ENCODE results near the gene OR8S1.

Gene OR8S1

DNA sequence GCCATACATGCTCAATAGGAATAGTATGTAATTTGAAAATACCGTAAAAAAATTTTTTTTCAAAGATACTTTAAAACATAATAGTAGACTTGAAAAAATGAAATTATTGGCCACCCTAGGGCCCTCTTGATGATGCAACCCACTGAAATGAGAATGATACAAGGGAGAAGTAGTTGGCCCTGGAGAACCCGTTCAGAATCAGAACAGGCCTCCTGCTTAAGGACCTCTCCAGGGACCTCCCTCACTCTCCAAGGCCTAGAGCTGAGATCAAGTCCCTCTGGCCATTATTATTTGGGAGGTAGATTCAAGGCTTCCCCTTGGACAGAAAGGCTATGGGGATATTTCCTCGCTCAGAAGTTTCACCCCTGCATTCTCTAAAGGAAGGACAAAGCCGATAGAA is 32.5 kb downstream of the OR8S1 start:
- no peak for DNase-seq

- no peak for DNase-seq
These were observed 42.3 kb downstream of the OR8S1 start for GRCh38 chr12:48567731-48568130.

DNA sequence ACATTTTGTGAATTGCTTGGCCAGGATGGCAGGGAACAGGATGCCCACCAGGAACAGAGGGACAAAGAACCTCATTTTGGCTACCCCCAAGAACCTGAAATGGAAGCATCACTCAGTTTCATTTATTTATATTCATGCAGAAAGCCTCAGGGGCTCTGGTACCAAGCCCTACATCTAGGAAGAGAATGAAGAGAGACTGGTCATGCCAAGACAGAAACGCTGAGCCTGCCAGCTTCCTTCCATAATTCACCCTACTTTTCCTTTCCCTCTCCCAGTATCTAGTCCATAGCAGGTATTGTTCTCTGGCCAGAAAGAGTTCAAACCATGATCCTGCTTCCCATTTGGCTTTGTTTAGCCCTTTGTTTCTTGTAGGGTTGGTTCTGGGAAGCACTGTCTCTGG is 44.5 kb downstream of the OR8S1 start, which contains the start of gene LALBA:
Gene LALBA (minus strand): TSS at position 101 of the 400 bp plus-strand sequence. CDS start 26 bp downstream, at position 75.
- DNase-seq: no peak

GRCh38 chr12:48572326-48572725 is 46.9 kb downstream of the OR8S1 start:
- DNase-seq: no peak

All from NCI-H1930 (cell line).